Psoas muscle (tissue), 8 donors: Measurements from ENCODE around the gene ZSCAN22. TPM values are rescaled to one million over a fixed set of nuclear protein-coding genes. Genes with fewer than 3 reads are reported as not detected.

Experiments used
- ATAC-seq, 4 donors: fragments of 200-7000 bp; cut with Tn5 transposase; one replicate each; pipeline ENCODE4 v1.9.1; 2020; ENCODE audit warnings: moderate library complexity in 3 of 4, mild to moderate bottlenecking in 2 of 4
- DNase-seq, 2 donors: peaks; one replicate each; pipeline ENCODE4 v3.0.0-alpha.2; 2020
- H3K27ac ChIP-seq: fragments of 200-600 bp; one replicate; pipeline ENCODE4 v1.8.0; 2022
- H3K27me3 ChIP-seq, 3 donors: fragments of 200-600 bp in 1 of 3; one replicate each; pipeline versions ENCODE4 v1.6.1 to v1.8.0; 2013 to 2022; ENCODE audit warnings: low read length in 2 of 3, mild to moderate bottlenecking in 2 of 3, moderate library complexity in 1 of 3; ENCODE audit not compliant: insufficient read depth in 3 of 3
- H3K36me3 ChIP-seq, 2 donors: fragments of 200-600 bp in 1 of 2; one replicate each; pipeline versions ENCODE4 v1.6.1 to v1.8.0; 2013 to 2022; ENCODE audit warnings: low read depth in 1 of 2, mild to moderate bottlenecking in 1 of 2, moderate library complexity in 1 of 2; ENCODE audit not compliant: insufficient read depth in 1 of 2
- H3K4me1 ChIP-seq: fragments of 200-600 bp; one replicate; pipeline ENCODE4 v1.8.0; 2022
- H3K4me3 ChIP-seq: fragments of 200-600 bp; one replicate; pipeline ENCODE4 v1.8.0; 2022; ENCODE audit warnings: mild to moderate bottlenecking
- H3K9me3 ChIP-seq: fragments of 200-600 bp; one replicate; pipeline ENCODE4 v1.8.0; 2022
- WGBS, 3 donors: extraction: QIAGEN DNeasy Blood & Tissue Kit; methylation state at CpG; one replicate each; pipeline versions ENCODE4 v1.1.6 to v1.1.7; 2013; 5-methylcytosine and 5-hydroxymethylcytosine counted together
- intact Hi-C, 2 donors: fragments of 100-400 bp; cut with DNase I; formaldehyde crosslinking; loops; one replicate each; pipeline versions ENCODE4 v1.11.0 to v1.14.2; 2022
- polyA plus RNA-seq, 3 donors: library from polyadenylated mRNA; stranded (reverse); fragments of 200-250 nt; gene quantifications; one replicate each; pipeline ENCODE4 v1.2.3, GENCODE V29; 2013
- total RNA-seq, 4 donors: library from RNA; stranded (reverse); fragmentation: NEBNext Ultra II Directional in 2 of 4; extraction: Animal tissue kit (Norgen Biotek cat#: 25700) in 2 of 4; gene quantifications; one replicate each; pipeline versions ENCODE4 v1.2.1 to v1.2.4, GENCODE V29; 2021 to 2023
- TF ChIP-seq, protein P1 (sequence below): fragments of 200-600 bp; IDR thresholded peaks from one replicate; pipeline ENCODE4 v1.8.0; 2022; ENCODE audit warnings: antibody characterized with exemption
- donor health status: healthy with polysubstance abuse.
- donor health status: DM: no; HTN: no; CAD: no; lungs with moderate emphysema.
- donor health status: Bipolar disorder and iron deficiency.
- donor health status: healthy.
- donor health status: DM: yes; HTN: yes; CAD: no.
- donor health status: DM: no; HTN: no; CAD: no.
- donor health status: DM: no; HTN: no; CAD: no.
- donor health status: DM: yes; HTN: yes; CAD: no.

ZSCAN22 gene
- total and polyA plus RNA-seq, 7 donors, result 1.1 to 3.1 (median 2.0) TPM

DNA sequence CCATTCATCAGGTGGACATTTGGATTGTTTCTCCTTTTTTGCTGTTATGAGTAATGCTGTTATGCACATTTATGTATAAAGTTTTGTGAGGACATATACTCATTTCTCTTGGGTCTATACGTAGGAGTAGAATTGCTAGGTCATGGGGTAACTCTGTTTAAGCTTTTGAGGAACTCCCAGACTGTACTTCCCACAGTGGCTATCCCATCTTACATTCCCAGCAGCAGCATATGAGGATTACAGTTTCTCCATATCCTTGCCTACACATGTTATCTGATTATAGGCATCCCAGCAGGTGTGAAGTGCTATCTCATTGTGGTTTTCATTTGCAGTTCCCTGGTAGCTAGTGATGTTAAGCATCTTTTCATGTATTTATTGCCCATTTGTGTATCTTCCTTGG lies 5.9 kb downstream of the ZSCAN22 start:
- DNase-seq, result no peak

DNA sequence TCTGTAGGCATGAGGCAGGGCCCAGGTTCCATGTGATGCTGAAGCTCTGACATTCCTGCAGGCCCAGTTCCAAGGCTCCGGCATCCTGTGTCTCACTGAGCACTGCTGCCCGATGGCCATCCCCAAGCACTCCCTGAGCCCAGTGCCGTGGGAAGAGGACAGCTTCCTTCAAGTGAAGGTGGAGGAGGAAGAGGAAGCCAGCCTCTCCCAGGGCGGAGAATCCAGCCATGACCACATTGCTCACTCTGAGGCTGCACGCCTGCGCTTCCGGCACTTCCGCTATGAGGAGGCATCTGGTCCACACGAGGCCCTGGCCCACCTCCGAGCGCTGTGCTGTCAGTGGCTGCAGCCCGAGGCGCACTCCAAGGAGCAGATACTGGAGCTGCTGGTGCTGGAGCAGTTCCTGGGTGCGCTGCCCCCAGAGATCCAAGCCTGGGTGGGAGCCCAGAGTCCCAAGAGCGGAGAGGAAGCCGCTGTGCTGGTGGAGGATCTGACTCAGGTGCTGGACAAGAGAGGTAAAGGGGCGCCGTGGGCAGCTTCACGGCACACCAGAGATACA lies 8.0 kb downstream of the ZSCAN22 start:
- ATAC-seq (no peak), DNase-seq (no peak)
- Histone ChIP-seq H3K4me3 (no peak overlapping the region), H3K27me3 (no peaks in the 10 kb centered on the region), H3K4me1 (no peaks in the 10 kb centered on the region), H3K36me3 (peaks cover 9 to 47% of the 10 kb centered on the region in 2 donors), H3K27ac (no peak overlapping the region), H3K9me3 (no peaks in the 10 kb centered on the region)
- TF ChIP-seq, protein P1, sequence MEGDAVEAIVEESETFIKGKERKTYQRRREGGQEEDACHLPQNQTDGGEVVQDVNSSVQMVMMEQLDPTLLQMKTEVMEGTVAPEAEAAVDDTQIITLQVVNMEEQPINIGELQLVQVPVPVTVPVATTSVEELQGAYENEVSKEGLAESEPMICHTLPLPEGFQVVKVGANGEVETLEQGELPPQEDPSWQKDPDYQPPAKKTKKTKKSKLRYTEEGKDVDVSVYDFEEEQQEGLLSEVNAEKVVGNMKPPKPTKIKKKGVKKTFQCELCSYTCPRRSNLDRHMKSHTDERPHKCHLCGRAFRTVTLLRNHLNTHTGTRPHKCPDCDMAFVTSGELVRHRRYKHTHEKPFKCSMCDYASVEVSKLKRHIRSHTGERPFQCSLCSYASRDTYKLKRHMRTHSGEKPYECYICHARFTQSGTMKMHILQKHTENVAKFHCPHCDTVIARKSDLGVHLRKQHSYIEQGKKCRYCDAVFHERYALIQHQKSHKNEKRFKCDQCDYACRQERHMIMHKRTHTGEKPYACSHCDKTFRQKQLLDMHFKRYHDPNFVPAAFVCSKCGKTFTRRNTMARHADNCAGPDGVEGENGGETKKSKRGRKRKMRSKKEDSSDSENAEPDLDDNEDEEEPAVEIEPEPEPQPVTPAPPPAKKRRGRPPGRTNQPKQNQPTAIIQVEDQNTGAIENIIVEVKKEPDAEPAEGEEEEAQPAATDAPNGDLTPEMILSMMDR, result no peak
- WGBS, 3 donors, result 92 to 94% (median 94%) methylated on average over 19 of the region's 19 CpGs
- intact Hi-C loops, result no loop called here

More for the DNA sequence above, 5.9 kb downstream of the ZSCAN22 start:
- Histone ChIP-seq H3K27ac (no peak overlapping the region), H3K4me3 (no peak overlapping the region), H3K4me1 (peaks cover 14% of the 10 kb centered on the region), H3K27me3 (no peaks in the 10 kb centered on the region), H3K36me3 (peaks cover 9 to 27% of the 10 kb centered on the region in 2 donors), H3K9me3 (no peaks in the 10 kb centered on the region)
- intact Hi-C loops, result no loop called here
- TF ChIP-seq, protein P1, result no peak
- ATAC-seq, result no peak
- WGBS, 3 donors, result 85 to 93% (median 86%) methylated on average over 1 of the region's 1 CpG

DNA sequence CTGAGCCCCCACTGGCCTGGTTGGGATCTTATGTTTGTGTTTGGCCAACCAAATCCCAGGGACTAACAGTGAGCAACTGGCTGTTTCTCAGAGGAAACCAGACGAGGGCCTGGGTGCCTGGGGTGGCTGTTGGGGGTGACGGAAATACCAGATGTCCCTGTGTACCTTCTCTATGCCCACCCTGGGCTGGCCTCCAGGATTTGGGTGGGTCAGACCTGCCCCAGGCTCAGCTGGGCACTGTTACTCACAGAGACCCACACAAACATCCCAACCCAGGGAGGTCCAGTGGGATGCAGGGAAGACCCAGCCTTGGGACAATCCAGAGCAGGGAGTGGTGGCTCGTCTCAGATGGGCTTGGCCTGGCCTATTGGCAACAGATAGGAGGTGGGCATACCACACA lies 8.8 kb downstream of the ZSCAN22 start:
- DNase-seq, result no peak
- intact Hi-C loops, result no loop called here
- 80 to 82% (median 81%) methylated on average over 3 of the region's 3 CpGs for WGBS, 3 donors

DNA sequence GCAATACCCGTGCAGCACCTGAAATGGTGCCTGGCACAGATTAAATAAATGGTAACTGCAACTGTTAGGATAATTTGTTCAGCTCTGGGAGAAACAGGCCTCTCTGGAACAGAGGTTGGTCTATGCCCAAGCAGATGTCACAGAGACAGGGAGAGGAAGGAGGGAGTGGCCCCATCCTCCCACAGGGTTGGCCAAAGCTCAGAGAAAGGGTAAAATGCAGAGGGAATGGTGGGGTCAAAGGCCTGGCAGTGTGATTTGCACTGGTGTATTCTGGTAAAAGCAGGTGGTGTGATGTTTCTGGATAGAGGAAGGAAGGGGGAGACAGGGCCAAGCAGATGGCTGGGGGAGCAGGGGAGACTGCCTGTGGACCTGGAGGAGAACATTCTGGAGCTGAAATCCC lies 9.4 kb downstream of the ZSCAN22 start:
- 79 to 91% (median 88%) methylated on average over 1 of the region's 1 CpG for WGBS, 3 donors
- Histone ChIP-seq H3K4me3 (no peak overlapping the region), H3K36me3 (peaks cover 9 to 59% of the 10 kb centered on the region in 2 donors), H3K27me3 (no peaks in the 10 kb centered on the region), H3K27ac (no peak overlapping the region), H3K4me1 (no peaks in the 10 kb centered on the region), H3K9me3 (no peaks in the 10 kb centered on the region)
- DNase-seq (no peak), ATAC-seq (no peak)
- TF ChIP-seq, protein P1, result no peak
- intact Hi-C loops, result no loop called here

More for the DNA sequence above, 8.8 kb downstream of the ZSCAN22 start:
- Histone ChIP-seq H3K36me3 (peaks cover 9 to 53% of the 10 kb centered on the region in 2 donors), H3K27ac (no peak overlapping the region), H3K9me3 (no peaks in the 10 kb centered on the region), H3K27me3 (no peaks in the 10 kb centered on the region), H3K4me3 (no peak overlapping the region), H3K4me1 (no peaks in the 10 kb centered on the region)
- ATAC-seq, result no peak
- TF ChIP-seq, protein P1, result no peak

DNA sequence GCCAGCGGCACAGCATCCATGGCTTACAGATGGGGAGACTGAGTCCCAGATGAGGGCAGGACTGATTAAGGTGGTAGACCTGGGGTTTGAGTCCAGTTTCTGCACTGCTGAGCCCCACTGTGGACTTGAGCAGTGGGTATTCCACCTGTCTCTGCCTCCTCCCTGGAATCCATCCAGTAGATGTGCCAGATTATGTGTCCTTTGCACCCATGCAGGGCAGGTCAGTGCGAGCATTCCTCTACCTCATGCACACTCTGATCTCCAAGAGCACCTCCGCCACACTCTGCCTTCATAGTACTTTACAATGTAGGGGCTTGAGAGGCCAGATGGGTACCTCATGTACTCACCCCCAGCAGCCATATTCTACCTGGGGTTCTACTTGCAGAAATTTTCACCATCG lies 10.0 kb downstream of the ZSCAN22 start:
- no peak for ATAC-seq
- intact Hi-C loops, result no loop called here
- WGBS, 3 donors, result 95 to 98% (median 97%) methylated on average over 4 of the region's 4 CpGs

More for the DNA sequence above, 10.0 kb downstream of the ZSCAN22 start:
- Histone ChIP-seq H3K4me1 (no peaks in the 10 kb centered on the region), H3K36me3 (peaks cover 9 to 62% of the 10 kb centered on the region in 2 donors), H3K4me3 (no peak overlapping the region), H3K27ac (no peak overlapping the region), H3K9me3 (no peaks in the 10 kb centered on the region), H3K27me3 (no peaks in the 10 kb centered on the region)
- DNase-seq, result no peak
- TF ChIP-seq, protein P1, result no peak
